HG02885 (cell line): ENCODE data around the gene STAT5B.
"Not testable (repeated sequence)": the region's sequence is repeated elsewhere in the genome, so short reads cannot be mapped to it uniquely, and the experiment has no call there.

ENCODE experiments used
- ATAC-seq: cut with Tn5 transposase; IDR thresholded peaks from one replicate; pipeline ENCODE4 v1.9.1; 2021; ENCODE audit warnings: mild to moderate bottlenecking; ENCODE audit not compliant: unreplicated experiment, poor library complexity

The STAT5B gene

GRCh38 chr17:42241871-42242270 lies 34.3 kb downstream of the STAT5B start:
- ATAC-seq = no peak

GRCh38 chr17:42240863-42241262 lies 35.3 kb downstream of the STAT5B start:
- ATAC-seq = not testable (repeated sequence)

GRCh38 chr17:42240201-42240600 lies 36.0 kb downstream of the STAT5B start:
- no peak for ATAC-seq

DNA sequence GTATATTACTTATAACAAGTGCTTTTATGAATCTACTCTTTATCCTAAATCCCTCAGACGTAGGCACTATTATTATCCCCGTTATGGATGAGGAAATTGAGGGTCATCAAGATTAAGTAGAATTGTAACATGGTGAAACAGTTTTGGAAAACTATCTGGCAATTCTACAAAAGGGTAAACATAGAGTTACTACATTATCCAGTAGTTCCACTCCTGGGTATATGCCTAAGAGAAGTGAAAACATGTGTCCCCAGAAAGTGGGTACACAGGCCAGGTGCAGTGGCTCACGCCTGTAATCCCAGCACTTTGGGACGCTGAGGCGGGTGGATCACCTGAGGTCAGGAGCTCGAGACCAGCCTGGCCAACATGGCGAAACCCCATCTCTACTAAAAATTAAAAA lies 36.6 kb downstream of the STAT5B start:
- ATAC-seq = not testable (repeated sequence)

DNA sequence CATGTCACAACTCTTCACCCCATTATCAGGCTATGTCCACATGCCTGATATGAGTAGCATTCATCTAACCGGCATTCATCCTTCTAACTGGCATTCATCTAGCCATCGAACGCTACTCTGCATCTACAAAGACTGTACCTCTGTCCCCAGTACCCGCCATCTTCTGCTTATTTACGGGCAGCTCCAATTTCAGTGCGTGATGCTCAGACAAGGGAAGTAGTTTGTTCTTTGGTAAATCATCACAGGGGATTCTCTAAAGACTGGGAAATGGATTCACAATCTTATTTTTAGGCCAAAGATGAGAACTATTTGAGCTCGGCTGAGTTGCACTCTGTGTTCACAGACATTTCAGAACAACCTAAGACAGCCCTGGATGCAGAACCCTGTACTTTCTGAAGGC lies 39.4 kb downstream of the STAT5B start:
- ATAC-seq = no peak

GRCh38 chr17:42233994-42234393 lies 42.2 kb downstream of the STAT5B start:
- no peak for ATAC-seq

- ATAC-seq = no peak
These were observed 43.0 kb downstream of the STAT5B start for GRCh38 chr17:42233156-42233555.

DNA sequence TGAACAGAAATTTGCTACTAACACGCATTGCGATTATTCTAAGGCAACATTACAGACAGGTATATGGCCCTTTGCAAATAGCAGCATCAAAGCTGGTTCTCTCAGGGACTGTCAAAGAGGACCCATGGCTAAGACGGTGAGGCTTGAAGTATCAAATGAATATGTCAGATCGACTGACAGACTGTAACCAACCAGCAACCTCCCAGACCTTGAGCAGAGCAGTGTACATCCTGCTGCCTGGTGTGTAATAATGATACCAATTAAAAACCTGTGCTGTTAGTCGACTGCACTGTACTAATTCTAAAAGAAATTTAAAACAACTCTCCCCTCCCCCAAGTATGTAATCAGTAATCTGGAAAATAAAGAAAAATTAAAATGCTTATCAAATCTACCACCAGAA lies 46.0 kb downstream of the STAT5B start:
- no peak for ATAC-seq

DNA sequence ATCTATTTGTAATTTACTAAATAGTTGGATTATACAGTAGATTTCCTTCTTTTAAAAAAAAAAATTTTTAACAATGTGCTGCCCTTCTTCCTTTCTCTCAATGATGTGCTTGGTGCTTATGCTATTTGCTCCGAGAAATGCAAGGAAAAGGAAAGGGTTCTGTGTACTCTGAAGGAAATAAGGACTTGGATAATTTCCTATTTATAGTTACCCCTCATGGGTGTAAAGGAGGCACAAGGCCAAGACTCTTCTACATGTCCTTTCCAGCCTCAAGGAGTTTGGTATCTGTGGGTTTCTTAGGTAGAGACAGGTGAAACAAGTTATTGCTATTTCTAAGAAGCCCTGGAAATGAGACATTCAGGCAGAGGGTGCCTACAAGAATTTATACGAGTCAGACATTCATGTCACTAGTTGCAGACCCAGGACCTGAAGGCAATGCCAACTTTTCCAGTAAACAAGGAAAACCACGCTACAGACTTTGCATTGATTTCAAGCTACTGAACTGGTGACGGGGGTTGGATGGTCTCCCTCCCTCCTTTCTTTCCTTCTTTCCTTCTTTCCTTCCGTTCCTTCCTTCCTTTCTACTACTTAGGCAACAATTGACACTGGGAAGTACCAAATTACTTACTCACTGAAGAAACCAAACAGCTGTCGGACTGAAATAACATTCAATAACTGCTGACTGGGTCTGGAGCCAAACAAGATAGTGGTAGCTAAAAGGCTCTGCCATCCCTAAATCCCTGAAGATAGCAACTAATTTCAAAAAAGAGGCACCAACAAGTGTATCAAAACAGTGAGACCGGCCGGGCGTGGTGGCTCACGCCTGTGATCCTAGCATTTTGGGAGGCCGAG lies 48.1 kb downstream of the STAT5B start:
- ATAC-seq = no peak

DNA sequence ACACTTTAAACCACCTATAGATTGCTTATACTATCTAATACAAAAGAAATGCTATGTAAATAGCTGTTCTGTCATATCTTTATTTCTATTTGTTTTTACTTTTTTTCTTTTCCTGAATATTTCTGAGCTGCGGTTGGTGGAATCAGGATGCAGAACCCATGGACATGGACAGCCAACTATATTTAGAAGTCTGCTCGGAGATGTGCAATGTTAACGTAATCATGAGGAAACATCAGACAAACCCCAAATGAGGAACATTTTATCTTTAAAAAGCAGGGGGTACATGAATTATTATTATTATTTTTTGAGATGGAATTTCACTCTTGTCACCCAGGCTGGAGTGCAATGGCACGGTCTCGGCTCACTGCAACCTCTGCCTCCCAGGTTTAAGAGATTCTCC lies 50.5 kb downstream of the STAT5B start:
- no peak for ATAC-seq

DNA sequence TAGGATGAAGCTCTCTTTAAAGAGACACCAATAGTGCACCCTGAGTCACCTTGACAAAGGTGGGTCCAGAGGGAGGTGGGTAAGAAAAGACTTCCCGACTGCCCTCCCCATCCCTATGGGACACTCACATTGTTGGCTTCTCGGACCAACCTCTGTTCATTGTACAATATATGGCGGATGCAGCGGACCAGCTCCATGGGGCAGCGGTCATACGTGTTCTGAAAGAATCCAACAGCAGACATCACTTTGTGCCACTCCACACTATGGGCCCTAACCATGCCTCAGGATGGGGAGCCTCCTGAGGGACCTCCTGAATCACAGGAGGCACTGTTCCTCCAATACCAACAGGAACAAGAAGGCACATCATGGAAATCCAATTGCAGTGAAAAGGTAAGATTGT lies 51.5 kb downstream of the STAT5B start:
- ATAC-seq = no peak

- ATAC-seq = no peak
These were observed 54.1 kb downstream of the STAT5B start for GRCh38 chr17:42221886-42222745.

DNA sequence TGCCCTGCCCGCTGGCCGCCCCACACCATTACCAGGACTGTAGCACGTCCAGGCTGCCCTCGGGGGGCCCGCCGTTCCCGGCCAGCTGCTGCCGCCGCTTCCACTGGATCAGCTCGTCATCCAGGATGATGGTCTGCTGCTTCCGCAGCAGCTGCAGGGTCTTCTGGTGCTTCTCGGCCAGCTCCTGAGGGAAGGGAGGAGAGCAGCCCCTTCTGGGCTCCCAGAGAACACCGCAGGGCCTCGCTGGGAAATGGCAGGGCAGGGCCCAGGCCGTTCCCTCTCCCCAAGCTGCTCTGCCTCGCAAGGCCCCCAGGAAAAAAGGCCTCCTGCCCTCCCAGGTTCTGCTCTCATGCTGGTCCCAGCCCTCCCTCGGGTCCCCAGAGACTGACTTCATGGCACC lies 56.9 kb downstream of the STAT5B start:
- ATAC-seq = not testable (repeated sequence)

GRCh38 chr17:42214156-42214555 lies 62.0 kb downstream of the STAT5B start:
- ATAC-seq = no peak

DNA sequence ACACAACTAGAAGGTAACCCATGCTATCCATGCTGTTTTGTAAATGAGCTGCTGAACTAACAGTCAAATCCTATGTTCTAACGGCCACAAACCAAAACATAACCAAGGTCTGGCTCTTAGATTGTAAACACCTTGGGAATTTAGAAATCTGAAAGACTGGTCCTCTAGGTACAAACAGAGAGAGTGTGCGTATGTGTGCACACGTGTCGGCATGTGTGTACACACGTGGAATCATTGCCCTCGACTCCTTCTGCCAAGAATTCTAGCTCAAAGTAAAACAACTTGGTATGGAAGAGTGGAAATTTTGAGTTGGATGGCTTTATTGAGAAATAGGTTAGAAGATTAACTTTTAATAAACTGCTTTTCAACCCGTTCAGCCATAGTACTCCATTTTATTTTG lies 63.8 kb downstream of the STAT5B start:
- no peak for ATAC-seq

DNA sequence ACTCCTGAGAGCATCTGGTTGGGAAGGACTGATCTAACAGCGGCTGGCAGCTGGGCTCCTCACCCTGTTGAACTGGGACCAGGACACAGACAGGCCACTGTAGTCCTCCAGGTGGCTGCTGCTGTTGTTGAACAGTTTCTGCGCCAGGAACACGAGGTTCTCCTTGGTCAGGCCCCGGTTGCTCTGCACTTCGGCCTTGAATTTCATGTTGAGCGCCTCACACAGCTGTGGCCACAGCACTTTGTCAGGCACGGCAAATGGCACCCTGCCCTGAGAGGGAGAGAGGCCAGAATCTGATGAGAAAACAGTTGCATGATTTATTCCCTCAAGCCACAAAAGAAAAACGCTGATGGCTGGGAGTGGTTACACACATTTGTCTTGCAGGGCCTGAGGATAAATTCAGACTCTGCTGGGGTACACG lies 64.3 kb downstream of the STAT5B start:
- not testable (repeated sequence) for ATAC-seq

- ATAC-seq = no peak
These were observed 66.1 kb downstream of the STAT5B start for GRCh38 chr17:42210046-42210445.

- ATAC-seq = not testable (repeated sequence)
These were observed 70.0 kb downstream of the STAT5B start for GRCh38 chr17:42206153-42206612.

DNA sequence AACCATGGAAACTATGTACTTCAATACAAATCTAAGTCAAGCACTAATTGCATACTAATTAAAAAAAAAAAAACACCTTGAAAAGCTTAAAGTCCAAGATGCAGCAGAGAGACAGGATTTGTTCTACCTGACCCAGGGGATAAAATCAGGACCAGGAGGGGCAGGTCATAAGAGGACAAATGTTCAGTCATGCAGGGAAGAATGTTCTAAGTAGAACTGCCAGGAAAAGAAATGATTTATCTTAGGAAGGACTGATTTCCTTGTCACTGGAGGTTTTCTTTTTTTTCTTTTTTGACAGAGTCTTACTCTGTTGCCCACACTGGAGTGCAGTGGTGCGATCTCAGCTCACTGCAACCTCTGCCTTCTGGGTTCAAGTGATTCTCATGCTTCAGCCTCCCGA lies 72.8 kb downstream of the STAT5B start:
- no peak for ATAC-seq

DNA sequence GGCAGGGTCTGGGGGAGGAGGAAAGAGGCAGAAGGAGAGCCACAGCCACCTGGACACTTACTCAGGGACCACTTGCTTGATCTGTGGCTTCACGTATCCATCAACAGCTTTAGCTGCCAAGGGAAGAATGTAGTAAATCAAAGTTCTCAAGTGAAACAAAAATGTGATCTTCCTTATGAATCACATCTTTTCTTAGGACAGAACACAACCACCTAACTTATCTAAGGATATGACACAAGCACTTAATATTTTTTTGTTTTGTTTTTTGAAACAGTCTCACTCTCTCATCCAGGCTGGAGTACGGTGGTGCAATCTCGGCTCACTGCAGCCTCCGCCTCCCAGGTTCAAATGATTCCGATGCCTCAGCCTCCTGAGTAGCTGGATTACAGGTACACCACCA lies 73.5 kb downstream of the STAT5B start:
- ATAC-seq = no peak

DNA sequence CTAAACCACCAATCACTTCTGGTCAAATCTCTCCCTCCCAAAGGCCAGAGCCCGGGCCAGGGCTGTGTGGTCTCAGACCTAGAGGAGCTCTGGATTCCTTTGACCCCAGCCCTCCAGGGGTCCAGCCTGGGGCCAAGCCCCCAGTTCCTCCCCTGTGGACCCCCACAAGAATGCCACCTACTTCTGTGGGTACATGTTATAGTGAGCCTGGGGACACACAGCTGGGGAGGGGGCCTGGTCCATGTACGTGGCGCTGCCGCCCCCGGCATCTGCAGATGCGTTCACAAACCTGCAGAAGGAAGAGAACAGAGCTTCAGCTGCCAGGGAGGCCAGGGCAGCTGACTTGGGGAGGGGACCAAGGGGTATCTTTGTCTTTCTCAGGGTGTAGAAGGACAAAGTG lies 74.0 kb downstream of the STAT5B start:
- no peak for ATAC-seq
